Left lung (tissue), 10 donors: ENCODE results near the gene SACM1L. TPM values are rescaled to one million over a fixed set of nuclear protein-coding genes. Genes with fewer than 3 reads are reported as not detected.

Experiments used
- ATAC-seq: fragments of 200-7000 bp; cut with Tn5 transposase; one replicate; pipeline ENCODE4 v1.9.1; 2020; ENCODE audit warnings: moderate library complexity
- DNase-seq, 4 donors: peaks; one replicate each; pipeline ENCODE4 v3.0.0-alpha.2; 2013 to 2020
- H3K27ac ChIP-seq, 2 donors: fragments of 200-600 bp; sonication (generic) in 1 of 2; one replicate each; pipeline versions ENCODE4 v1.5.0 to v1.8.0; 2020 to 2021
- H3K27me3 ChIP-seq, 2 donors: fragments of 200-600 bp; sonication (generic) in 1 of 2; one replicate each; pipeline versions ENCODE4 v1.5.0 to v1.8.0; 2020 to 2021
- H3K36me3 ChIP-seq, 2 donors: fragments of 200-600 bp; sonication (generic) in 1 of 2; one replicate each; pipeline versions ENCODE4 v1.5.0 to v1.8.0; 2020 to 2021
- H3K4me1 ChIP-seq, 2 donors: fragments of 200-600 bp; one replicate each; pipeline ENCODE4 v1.8.0; 2021
- H3K4me3 ChIP-seq, 2 donors: fragments of 200-600 bp; sonication (generic) in 1 of 2; one replicate each; pipeline versions ENCODE4 v1.5.0 to v1.8.0; 2020 to 2021; ENCODE audit warnings: mild to moderate bottlenecking in 1 of 2
- H3K9me3 ChIP-seq, 2 donors: fragments of 200-600 bp; sonication (generic) in 1 of 2; one replicate each; pipeline versions ENCODE4 v1.5.0 to v1.8.0; 2020 to 2021
- CTCF ChIP-seq, 2 donors: fragments of 200-600 bp; sonication (generic) in 1 of 2; IDR thresholded peaks; one replicate each; pipeline versions ENCODE4 v1.5.0 to v1.8.0; 2021; ENCODE audit warnings: antibody characterized with exemption in 2 of 2
- intact Hi-C, 2 donors: fragments of 100-400 bp; cut with DNase I; formaldehyde crosslinking; loops; one replicate each; pipeline versions ENCODE4 v1.11.2 to v1.14.2; 2022
- polyA plus RNA-seq, 6 donors: library from polyadenylated mRNA; unstranded; fragments of 120-200 nt; gene quantifications; one replicate each; pipeline ENCODE4 v1.2.1, GENCODE V29; 2013; ENCODE audit not compliant: insufficient read length in 6 of 6
- total RNA-seq, 2 donors: library from RNA; stranded (reverse); fragmentation: NEBNext Ultra II Directional; extraction: Animal tissue kit (Norgen Biotek cat#: 25700); gene quantifications; one replicate each; pipeline ENCODE4 v1.2.1, GENCODE V29; 2021
- donor health status: DM: no; HTN: yes; CAD: no.
- donor health status: DM: no; HTN: no; CAD: no.

Gene SACM1L
- total and polyA plus RNA-seq, 8 donors = 58.2 to 100 (median 80.2) TPM

GRCh38 chr3:45739991-45740390 lies 50.8 kb downstream of the SACM1L start:
- ATAC-seq = no peak

DNA sequence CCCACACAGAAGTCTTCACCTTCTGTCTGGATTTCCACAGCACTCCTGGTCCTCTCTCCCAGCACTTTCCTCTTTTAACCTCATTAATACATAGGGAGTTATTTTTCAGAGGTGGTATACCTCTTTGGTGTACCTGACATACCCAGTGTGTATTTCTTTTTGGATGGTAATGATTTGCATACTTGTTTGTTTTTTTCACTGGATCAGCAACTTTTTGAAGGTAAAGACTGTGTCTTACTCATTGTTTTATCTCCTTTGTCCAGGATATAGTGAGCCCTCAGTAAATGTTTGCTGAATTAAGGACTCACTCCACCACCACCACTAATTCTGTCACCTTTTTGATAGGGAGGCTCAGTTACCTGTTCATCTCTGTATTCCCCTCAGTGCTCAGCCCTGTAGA lies 52.1 kb downstream of the SACM1L start:
- Histone ChIP-seq H3K9me3 (no peaks in the 10 kb centered on the region), H3K36me3 (peaks cover 5 to 100% of the 10 kb centered on the region in 2 donors), H3K27me3 (no peaks in the 10 kb centered on the region), H3K27ac (no peak overlapping the region), H3K4me1 (peaks cover 0 to 10% of the 10 kb centered on the region in 2 donors), H3K4me3 (no peak overlapping the region)
- DNase-seq (no peak), ATAC-seq (no peak)
- TF ChIP-seq CTCF (IDR thresholded peaks at IDR 0.05) = no peak
- intact Hi-C loops = no loop called here

More at GRCh38 chr3:45739991-45740390, 50.8 kb downstream of the SACM1L start:
- H3K4me3 ChIP-seq = no peak overlapping the region
- H3K9me3 ChIP-seq = no peaks in the 10 kb centered on the region
- intact Hi-C loops = no loop called here
- no peak for TF ChIP-seq CTCF (IDR thresholded peaks at IDR 0.05)
- peaks cover 5 to 100% of the 10 kb centered on the region in 2 donors for H3K36me3 ChIP-seq
- no peak for DNase-seq
- H3K27me3 ChIP-seq = no peaks in the 10 kb centered on the region
- no peak overlapping the region for H3K27ac ChIP-seq
- peaks cover 0 to 10% of the 10 kb centered on the region in 2 donors for H3K4me1 ChIP-seq

GRCh38 chr3:45741742-45742460 lies 52.7 kb downstream of the SACM1L start:
- peak; percentile 15 for ATAC-seq
- Histone ChIP-seq H3K9me3 (no peaks in the 10 kb centered on the region), H3K27ac (no peak overlapping the region), H3K36me3 (peaks cover 5 to 100% of the 10 kb centered on the region in 2 donors), H3K4me3 (no peak overlapping the region), H3K27me3 (no peaks in the 10 kb centered on the region), H3K4me1 (peaks cover 0 to 10% of the 10 kb centered on the region in 2 donors)
- intact Hi-C loops = no loop called here
- DNase-seq = no peak
- no peak for TF ChIP-seq CTCF (IDR thresholded peaks at IDR 0.05)

DNA sequence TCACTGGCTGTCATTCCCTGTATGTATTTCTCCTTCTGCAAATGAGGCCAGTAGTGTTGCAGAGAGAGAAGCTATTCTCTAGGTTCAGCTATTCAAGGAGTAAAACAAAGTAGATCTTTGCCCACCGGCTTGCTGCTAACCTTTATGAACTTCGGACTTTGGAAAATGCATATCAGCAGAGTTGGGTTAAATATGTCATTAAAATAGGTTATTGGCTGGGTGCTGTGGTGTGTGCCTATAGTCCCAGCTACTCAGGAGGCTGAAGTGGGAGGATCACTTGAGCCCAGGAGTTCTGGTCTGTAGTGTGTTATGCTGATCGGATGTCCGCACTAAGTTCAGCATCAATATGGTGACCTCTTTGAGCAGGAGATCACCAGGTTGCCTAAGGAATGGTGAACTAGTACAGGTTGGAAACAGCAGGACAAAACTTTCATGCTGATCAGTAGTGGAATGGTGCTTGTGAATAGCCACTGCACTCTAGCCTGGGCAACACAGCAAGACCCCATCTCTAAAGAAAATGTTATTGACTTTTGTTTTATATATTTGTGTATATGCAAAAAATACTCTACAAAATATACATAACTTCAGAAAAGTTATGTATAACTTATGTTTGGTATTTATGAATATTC lies 53.4 kb downstream of the SACM1L start:
- peaks cover 0 to 10% of the 10 kb centered on the region in 2 donors for H3K4me1 ChIP-seq
- intact Hi-C loops = no loop called here
- ATAC-seq (no peak), DNase-seq (no peak)
- H3K27me3 ChIP-seq = no peaks in the 10 kb centered on the region
- H3K27ac ChIP-seq = no peak overlapping the region
- no peak overlapping the region for H3K4me3 ChIP-seq
- no peak for TF ChIP-seq CTCF (IDR thresholded peaks at IDR 0.05)
- H3K9me3 ChIP-seq = no peaks in the 10 kb centered on the region
- peaks cover 5 to 100% of the 10 kb centered on the region in 2 donors for H3K36me3 ChIP-seq

- Histone ChIP-seq H3K27me3 (no peaks in the 10 kb centered on the region), H3K36me3 (peaks cover 0 to 68% of the 10 kb centered on the region in 2 donors), H3K4me1 (peaks cover 0 to 9% of the 10 kb centered on the region in 2 donors), H3K4me3 (no peak overlapping the region), H3K9me3 (no peaks in the 10 kb centered on the region), H3K27ac (no peak overlapping the region)
- DNase-seq (peak in 1 of 4 donors; percentile 73), ATAC-seq (peak; percentile 31)
- intact Hi-C loops = no loop called here
- TF ChIP-seq CTCF (IDR thresholded peaks at IDR 0.05) = no peak
These were observed 57.1 kb downstream of the SACM1L start for GRCh38 chr3:45746165-45746776.
